GM12874 (cell line): Measurements from ENCODE around the gene PCGF3.

Experiments
- CTCF ChIP-seq: IDR thresholded peaks from 2 replicates; pipeline ENCODE4 v1.5.1; 2011; ENCODE audit warnings: low read depth, mild to moderate bottlenecking, control low read depth, low read length, moderate library complexity; ENCODE audit not compliant: insufficient read depth

The PCGF3 gene

GRCh38 chr4:733631-733980 is 28.0 kb downstream of the PCGF3 start:
- no peak for TF ChIP-seq CTCF

- no peak for TF ChIP-seq CTCF
Measured at GRCh38 chr4:734075-734474, 28.4 kb downstream of the PCGF3 start.

DNA sequence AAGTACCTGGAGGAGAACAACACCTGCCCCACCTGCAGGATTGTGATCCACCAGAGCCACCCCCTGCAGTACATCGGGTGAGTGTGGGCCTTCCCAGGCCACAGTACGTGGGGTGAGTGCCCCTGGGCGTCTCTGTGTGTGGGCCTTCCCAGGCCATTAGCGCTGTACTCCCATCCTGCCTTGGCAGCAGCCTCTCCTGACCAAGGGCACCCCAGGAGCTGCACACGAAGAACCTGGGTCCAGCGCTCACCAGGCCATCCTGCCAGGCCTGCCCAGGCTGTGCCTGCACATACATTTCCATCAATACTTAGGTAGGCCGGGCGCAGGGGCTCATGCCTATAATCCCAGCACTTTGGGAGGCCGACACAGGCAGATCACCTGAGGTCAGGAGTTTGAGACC is 29.3 kb downstream of the PCGF3 start:
- TF ChIP-seq CTCF, result no peak

DNA sequence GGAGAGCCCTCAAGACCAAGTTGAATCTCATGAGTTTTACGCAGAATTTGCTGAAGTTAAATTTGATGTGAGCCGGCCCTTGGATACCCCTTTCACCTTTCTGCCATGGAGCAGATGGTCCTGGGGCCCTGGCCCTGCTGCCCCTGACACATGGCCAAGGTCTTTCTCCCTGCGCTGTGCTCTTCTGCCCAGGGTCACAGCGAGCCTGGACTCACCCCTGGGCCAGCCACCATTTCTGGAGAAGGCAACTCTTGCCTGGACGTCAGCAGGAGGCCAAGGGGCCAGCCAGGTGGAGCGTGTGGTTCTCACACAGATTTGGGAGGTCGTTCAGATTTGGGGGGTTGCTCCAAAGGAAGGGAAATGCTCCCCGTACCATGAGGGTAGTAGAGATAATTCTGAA is 30.0 kb downstream of the PCGF3 start:
- no peak for TF ChIP-seq CTCF

DNA sequence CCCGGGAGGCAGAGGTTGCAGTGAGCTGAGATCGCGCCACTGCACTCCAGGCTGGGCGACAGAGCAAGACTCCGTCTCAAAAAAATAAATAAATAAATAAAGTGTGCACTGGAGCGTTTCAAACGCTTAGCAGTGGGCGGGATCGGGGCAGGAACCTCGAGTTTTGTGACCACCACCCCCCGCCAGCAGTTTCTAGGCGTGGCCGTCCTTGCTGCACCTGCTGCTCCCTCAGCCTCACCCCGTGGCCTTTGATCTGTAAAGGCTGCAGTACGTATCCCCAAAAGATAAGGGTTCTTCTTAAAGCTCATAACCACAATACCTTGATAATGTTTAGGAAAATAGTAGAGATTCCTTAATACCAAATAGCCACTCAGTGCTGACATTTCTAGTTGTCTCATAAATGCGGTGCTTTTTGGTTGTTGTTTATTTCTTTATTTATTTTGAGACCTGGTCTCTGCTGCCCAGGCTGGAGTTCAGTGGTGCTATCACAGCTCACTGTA is 33.2 kb downstream of the PCGF3 start:
- no peak for TF ChIP-seq CTCF

GRCh38 chr4:739569-739968 is 33.9 kb downstream of the PCGF3 start:
- TF ChIP-seq CTCF, result no peak

DNA sequence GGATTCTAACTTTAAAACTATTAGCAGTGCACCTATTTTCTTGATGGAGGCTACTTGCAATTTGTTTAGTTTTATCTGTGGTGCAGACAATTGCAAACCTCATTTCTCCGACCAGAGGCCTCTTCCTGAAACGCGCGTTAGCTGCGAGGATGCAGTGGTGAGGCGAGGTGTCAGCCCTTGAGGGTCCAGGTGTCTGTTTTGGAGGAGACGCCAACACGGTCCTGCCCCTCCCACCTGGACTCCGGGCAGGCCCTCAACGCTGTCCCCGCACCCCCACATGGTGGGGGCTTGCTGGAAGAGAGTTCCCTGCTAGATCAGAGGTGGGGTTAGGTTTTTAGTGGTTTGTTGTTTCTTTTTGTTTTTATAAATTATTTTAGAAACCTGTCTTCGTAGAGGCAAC is 34.4 kb downstream of the PCGF3 start:
- TF ChIP-seq CTCF, result no peak
